ENCODE measurements around the gene ZNF222. TPM values are rescaled to one million over a fixed set of nuclear protein-coding genes. Genes with fewer than 3 reads are reported as not detected.

The ZNF222 gene
- total RNA-seq, 4 donors from 2014 or later = 2.2 to 3.2 (median 3.1) TPM

DNA sequence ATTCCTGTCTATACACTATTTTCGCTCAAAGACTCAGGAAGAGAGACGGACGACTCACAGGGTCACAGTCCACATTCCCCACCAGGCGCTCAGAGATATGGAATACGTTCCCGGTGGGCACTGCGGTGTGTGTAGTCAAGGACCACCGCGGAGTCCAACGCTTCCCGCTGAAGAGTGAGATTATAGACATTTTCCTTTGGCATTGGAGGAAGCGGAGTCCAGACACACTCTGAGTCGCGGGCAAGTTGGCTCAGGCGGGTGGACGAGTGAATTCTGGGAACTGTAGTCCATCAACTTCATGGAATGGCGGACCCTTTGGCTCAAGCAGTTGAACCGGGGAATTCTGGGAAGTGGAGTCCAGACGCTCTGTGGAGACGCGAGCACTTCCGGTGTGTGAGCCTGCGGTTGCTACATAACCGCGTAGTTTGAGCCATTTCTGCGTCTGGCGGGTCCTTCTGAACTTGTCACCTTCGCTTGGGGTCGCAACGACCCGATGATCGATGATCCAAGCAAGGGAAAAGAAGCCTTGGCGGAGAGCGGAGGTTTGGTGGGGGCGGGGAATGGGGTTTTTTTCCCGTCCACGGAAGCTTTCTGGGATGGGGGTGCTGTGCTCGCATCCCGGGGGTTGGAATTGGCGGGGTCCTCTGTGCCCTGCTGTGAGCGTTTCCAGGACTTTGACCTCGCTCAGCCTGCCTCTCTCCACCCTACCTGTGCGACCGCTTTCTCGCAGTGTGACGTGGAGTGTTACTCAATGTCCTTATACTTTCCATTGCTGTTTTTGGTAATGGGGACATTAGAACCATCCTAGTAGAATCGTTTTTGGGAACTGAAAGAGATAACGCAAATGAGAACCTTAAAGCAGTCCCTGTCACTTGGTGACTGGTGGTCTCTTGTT lies 22.4 kb upstream of the ZNF222 start, which contains the start of gene ZNF230:
TSS of gene ZNF230 (plus strand) at position 392 of the 895 bp plus-strand sequence. CDS start 4,122 bp downstream, outside the sequence.
- TF ChIP-seq, protein P1, sequence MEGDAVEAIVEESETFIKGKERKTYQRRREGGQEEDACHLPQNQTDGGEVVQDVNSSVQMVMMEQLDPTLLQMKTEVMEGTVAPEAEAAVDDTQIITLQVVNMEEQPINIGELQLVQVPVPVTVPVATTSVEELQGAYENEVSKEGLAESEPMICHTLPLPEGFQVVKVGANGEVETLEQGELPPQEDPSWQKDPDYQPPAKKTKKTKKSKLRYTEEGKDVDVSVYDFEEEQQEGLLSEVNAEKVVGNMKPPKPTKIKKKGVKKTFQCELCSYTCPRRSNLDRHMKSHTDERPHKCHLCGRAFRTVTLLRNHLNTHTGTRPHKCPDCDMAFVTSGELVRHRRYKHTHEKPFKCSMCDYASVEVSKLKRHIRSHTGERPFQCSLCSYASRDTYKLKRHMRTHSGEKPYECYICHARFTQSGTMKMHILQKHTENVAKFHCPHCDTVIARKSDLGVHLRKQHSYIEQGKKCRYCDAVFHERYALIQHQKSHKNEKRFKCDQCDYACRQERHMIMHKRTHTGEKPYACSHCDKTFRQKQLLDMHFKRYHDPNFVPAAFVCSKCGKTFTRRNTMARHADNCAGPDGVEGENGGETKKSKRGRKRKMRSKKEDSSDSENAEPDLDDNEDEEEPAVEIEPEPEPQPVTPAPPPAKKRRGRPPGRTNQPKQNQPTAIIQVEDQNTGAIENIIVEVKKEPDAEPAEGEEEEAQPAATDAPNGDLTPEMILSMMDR (IDR thresholded peaks at IDR 0.05; ENCODE audit: low read depth) = no peak

DNA sequence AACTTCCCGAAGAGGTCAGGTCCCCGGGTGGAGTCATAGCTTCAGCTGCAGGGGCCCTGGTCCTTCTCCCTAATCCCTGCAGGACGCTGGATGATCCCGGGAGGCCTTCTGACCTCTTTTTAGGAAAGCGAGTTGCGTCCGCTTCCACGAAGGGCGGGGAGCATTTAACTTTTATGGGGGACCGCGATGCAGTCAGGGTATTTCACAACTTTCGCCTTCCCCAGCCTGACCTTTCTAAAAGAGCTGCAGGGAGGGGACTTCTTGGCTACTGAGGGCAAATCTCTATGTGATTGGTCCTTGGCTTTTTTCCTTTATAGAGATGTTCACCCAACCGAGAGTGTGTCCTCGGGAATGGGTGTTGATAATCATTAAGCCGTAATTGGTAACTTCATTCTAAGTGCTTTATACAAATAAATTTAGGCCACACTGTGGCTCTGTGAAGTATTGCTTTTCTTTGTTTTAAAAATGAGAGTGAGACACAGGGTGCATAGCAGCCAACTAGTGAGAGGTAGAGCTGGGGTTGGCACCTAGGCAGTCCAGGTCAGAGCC lies 21.6 kb upstream of the ZNF222 start:
- TF ChIP-seq, protein P1 (IDR thresholded peaks at IDR 0.05; ENCODE audit: low read depth) = no peak

DNA sequence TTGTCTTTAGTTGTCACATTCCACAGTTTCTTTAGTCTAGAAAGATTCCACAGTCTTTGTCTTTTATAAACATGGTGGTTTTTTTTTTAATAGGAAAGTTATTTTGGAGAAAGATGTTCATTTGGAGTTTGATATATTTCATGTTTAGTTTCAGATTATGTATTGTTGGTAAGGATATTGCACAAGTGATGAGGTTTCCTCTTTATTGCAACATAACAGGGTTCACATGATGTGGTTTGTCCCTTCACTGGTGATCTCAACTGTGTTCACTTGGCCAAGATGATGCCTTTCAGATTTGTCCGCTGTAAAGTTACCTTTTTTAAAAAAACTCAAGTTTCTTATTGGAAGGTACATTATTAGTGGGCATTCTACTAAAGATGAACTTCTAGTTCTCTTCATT lies 19.2 kb upstream of the ZNF222 start:
- TF ChIP-seq, protein P1 (IDR thresholded peaks at IDR 0.05; ENCODE audit: low read depth) = no peak

DNA sequence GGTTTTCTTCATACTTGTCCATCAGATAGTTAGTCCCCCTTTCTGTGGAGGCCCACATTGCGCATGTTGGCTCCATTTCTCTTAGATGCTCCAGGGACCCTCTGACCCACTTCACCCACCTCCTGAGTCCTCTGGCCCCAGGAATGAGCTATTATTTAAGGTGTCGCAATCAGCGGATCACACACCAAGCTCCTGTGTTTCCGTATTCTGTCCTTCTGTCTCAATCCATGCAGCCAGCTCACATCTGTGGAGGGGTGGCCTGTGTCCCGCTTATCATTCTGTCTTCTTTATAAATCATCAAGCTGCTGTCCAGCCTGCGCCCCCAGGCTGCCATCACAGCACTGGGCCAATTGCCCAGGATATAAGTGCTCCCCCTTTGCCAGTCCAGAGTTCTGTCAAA lies 17.7 kb upstream of the ZNF222 start:
- TF ChIP-seq, protein P1 (IDR thresholded peaks at IDR 0.05; ENCODE audit: low read depth) = no peak

DNA sequence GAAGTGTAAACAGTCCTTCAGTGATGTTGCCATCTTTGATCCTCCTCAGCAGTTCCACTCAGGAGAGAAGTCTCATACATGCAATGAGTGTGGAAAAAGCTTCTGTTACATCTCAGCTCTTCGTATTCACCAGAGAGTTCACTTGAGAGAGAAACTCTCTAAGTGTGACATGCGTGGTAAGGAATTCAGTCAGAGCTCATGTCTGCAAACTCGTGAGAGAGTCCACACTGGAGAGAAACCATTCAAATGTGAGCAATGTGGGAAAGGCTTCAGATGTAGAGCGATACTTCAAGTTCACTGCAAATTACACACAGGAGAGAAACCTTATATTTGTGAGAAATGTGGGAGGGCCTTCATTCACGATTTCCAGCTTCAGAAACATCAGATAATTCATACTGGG lies 14.7 kb upstream of the ZNF222 start:
- TF ChIP-seq, protein P1 (IDR thresholded peaks at IDR 0.05; ENCODE audit: low read depth) = no peak

DNA sequence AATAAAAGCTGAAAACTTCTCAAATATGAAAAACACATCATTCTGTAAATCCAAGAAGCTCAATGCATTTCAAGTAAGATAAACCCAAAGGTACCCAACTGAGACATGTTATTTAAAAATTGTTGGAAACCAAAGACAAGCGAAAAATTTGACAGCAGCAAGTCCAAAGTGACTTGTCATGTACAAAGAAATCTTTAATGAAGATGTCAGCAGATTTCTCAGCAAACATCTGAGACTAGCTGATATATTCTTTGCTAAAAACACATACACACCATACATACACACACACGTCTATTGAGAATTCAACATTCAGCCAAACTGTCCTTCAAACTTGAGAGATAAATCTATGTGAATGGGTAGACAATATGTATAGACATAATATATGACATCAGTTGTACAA lies 5.7 kb upstream of the ZNF222 start:
- TF ChIP-seq, protein P1 (IDR thresholded peaks at IDR 0.05; ENCODE audit: low read depth) = no peak

DNA sequence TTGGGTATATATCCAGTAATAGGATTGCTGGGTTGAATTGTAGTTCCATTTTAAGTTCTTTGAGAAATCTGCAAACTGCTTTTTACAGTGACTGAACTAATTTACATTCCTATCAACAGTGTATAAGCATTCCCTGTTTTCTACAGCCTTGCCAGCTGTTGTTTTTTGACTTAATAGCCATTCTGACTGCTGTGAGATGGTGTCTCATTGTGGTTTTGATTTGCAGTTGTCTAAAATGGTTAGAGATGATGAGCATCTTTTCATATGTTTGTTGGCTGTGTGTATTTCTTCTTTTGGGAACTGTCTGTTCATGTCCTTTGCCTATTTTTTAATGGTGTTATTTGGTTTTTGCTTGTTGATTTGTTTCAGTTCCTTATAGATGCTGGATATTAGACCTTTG lies 4.0 kb upstream of the ZNF222 start:
- TF ChIP-seq, protein P1 (IDR thresholded peaks at IDR 0.05; ENCODE audit: low read depth) = no peak

Data from subcutaneous adipose tissue (tissue), 4 donors.